ENCODE results near the gene CACNB4. TPM values are rescaled to one million over a fixed set of nuclear protein-coding genes. Genes with fewer than 3 reads are reported as not detected.

The CACNB4 gene
- total and polyA plus RNA-seq, 2 of the 4 experiments (the other 2 are of a cell fraction): 0.12 to 0.36 TPM

DNA sequence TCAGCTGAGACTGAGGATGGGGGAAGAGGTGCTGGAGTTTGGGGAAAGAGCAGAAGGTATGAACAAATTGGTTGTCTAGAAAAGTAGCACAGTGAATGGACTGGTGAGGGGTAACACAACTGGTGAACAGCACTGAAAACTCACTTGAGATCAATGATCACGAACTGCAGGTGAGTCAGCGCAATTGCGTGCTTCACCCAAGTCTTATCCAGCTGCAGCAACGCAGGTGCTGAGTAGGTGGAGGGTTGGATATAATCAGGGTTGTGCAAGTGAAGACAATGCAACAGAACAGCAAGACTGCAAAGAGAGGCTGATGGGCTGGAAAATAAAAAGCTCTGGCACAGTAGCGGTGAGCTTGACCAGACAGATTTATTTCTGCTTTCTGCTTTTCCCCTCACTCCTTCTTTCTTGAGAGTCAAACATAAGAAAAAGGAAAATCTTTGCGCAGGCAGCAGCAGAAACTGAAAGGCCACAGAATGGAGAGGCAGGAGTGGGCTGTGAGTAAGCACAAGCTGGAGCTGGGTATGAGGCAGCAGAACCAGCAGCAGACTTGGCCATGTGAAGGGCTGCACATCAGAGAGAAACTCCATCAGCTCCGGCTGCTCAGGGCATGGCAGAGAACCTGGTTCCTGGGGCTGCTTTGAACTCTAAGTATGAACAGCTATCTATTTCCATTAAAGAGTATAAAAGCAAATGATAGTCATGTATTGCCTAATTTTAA lies 171.2 kb downstream of the CACNB4 start:
- ChIA-PET CTCF (no interaction called here), POLR2A (ENCODE audit: unreplicated experiment) (no interaction called here)
- WGBS, 2 experiments (ENCODE audit: extremely low coverage in 2 of 2, insufficient read length in 1 of 2): 74% methylated on average over 3 of the region's 7 CpGs; no CpG with 5 or more reads in 1 of the 2 experiments
- DNase-seq: no peak
- H3K23ac ChIP-seq (ENCODE audit: low read depth, low read length): no peak overlapping the region
- in situ Hi-C loops (cut with MboI; ENCODE audit: low sequenced_read_pairs) (no loop called here), intact Hi-C loops (cut with micrococcal nuclease) (no loop called here), dilution Hi-C loops (cut with HindIII; ENCODE audit: low sequenced_read_pairs, unreplicated experiment) (no loop called here)
- H3K79me1 ChIP-seq (ENCODE audit: low read depth in 1 of 2, low read length in 2 of 2): no peaks in the 10 kb centered on the region
- no peak overlapping the region for H2AK9ac ChIP-seq (replicated peaks; ENCODE audit: low read depth, low read length, poor library complexity)
- H3K9me3 ChIP-seq (ENCODE audit: control insufficient read depth, insufficient read depth, low read length): no peaks in the 10 kb centered on the region
- no peaks in the 10 kb centered on the region for H3K4me1 ChIP-seq (ENCODE audit: control insufficient read depth, insufficient read depth, low read length)
- no peak overlapping the region for H3K18ac ChIP-seq (ENCODE audit: low read depth, low read length)
- no peak overlapping the region for H2BK5ac ChIP-seq (ENCODE audit: low read depth, low read length, poor library complexity, severe bottlenecking)
- no peaks in the 10 kb centered on the region for H4K20me1 ChIP-seq (ENCODE audit: insufficient read depth, low read length)
- H2BK15ac ChIP-seq (ENCODE audit: low read depth, low read length): no peak overlapping the region
- no peak overlapping the region for H3K27ac ChIP-seq (ENCODE audit: insufficient read depth, low read length)
- no peak overlapping the region for H2BK20ac ChIP-seq (ENCODE audit: low read depth, low read length)
- no peak overlapping the region for H4K5ac ChIP-seq (ENCODE audit: low read depth, low read length)
- no peak overlapping the region for H3K4me2 ChIP-seq (ENCODE audit: low read depth, low read length)
- no peaks in the 10 kb centered on the region for H3K36me3 ChIP-seq (ENCODE audit: control insufficient read depth, insufficient read depth, low read length)
- no TSS peak for BruUV-seq (replicated peaks)
- no peak overlapping the region for H4K8ac ChIP-seq (ENCODE audit: low read depth in 2 of 2, low read length in 2 of 2)
- no peak overlapping the region for H3K56ac ChIP-seq (ENCODE audit: extremely low read depth, insufficient read depth, low read length)
- no peak overlapping the region for H4K91ac ChIP-seq (ENCODE audit: insufficient read depth, low read depth, low read length)
- no peak overlapping the region for H3K9ac ChIP-seq (ENCODE audit: low read depth, low read length)
- no peak overlapping the region for H2AK5ac ChIP-seq (ENCODE audit: low read depth, low read length)
- H3K4me3 ChIP-seq (ENCODE audit: insufficient read depth, low read depth, low read length): no peak overlapping the region
- no peak overlapping the region for H3K4ac ChIP-seq (ENCODE audit: low read depth, low read length)
- TF ChIP-seq BHLHE40 (IDR thresholded peaks at IDR 0.05; ENCODE audit: low read depth, low read length) (no peak), NFE2L2 (IDR thresholded peaks at IDR 0.05; ENCODE audit: low read depth, low read length) (no peak), RCOR1 (IDR thresholded peaks at IDR 0.05; ENCODE audit: insufficient replicate concordance, low read length) (no peak), POLR2A (IDR thresholded peaks at IDR 0.05; ENCODE audit: low read depth, low read length) (no peak), CHD1 (IDR thresholded peaks at IDR 0.05; ENCODE audit: low read depth, low read length) (no peak), RAD21 (IDR thresholded peaks at IDR 0.05; ENCODE audit: low read length) (no peak), RFX5 (IDR thresholded peaks at IDR 0.05; ENCODE audit: low read depth, low read length) (no peak), CEBPB (IDR thresholded peaks at IDR 0.05; ENCODE audit: low read depth, low read length) (no peak)
- H3K9me1 ChIP-seq (ENCODE audit: insufficient read depth, low read length): no peaks in the 10 kb centered on the region
- no peak for ATAC-seq (ENCODE audit: low read depth)
- no peak overlapping the region for H2BK120ac ChIP-seq (ENCODE audit: low read depth, low read length)
- H2AFZ ChIP-seq (replicated peaks; ENCODE audit: low read length, poor library complexity): no peak overlapping the region
- no peak overlapping the region for H3K14ac ChIP-seq (replicated peaks; ENCODE audit: low read depth, low read length)
- no peaks in the 10 kb centered on the region for H3K27me3 ChIP-seq (ENCODE audit: control insufficient read depth, insufficient read depth, low read length)
